PFSK-1 (cell line): ENCODE measurements around the gene TUNAR.

Source experiments
- FOXP2 ChIP-seq: optimal IDR thresholded peaks from 2 replicates; pipeline ENCODE3; 2011; ENCODE audit warnings: borderline replicate concordance, control low read depth, inconsistent platforms; ENCODE audit not compliant: insufficient read depth; ENCODE audit errors: extremely low read length, extremely low read depth
- POLR2AphosphoS5 ChIP-seq: IDR thresholded peaks from 2 replicates; pipeline ENCODE4 v1.6.1; 2012; ENCODE audit warnings: low read depth, mild to moderate bottlenecking, control low read depth, low read length, moderate library complexity
- REST ChIP-seq, 2 experiments: IDR thresholded peaks; 2 replicates each; pipeline versions ENCODE4 v1.6.1 to v1.8.0; 2011 to 2012; ENCODE audit warnings: low read depth in 2 of 2, low read length in 2 of 2, control low read depth in 1 of 2, inconsistent platforms in 1 of 2, mild to moderate bottlenecking in 1 of 2, moderate library complexity in 1 of 2; ENCODE audit not compliant: insufficient read depth in 1 of 2
- SIN3A ChIP-seq: IDR thresholded peaks from 2 replicates; pipeline ENCODE4 v1.6.1; 2012; ENCODE audit warnings: mild to moderate bottlenecking, low read length, moderate library complexity, borderline replicate concordance; ENCODE audit not compliant: insufficient read depth
- TAF1 ChIP-seq: IDR thresholded peaks from 2 replicates; pipeline ENCODE4 v1.6.1; 2012; ENCODE audit warnings: low read length, control low read depth, borderline replicate concordance; ENCODE audit not compliant: insufficient read depth

Gene TUNAR

DNA sequence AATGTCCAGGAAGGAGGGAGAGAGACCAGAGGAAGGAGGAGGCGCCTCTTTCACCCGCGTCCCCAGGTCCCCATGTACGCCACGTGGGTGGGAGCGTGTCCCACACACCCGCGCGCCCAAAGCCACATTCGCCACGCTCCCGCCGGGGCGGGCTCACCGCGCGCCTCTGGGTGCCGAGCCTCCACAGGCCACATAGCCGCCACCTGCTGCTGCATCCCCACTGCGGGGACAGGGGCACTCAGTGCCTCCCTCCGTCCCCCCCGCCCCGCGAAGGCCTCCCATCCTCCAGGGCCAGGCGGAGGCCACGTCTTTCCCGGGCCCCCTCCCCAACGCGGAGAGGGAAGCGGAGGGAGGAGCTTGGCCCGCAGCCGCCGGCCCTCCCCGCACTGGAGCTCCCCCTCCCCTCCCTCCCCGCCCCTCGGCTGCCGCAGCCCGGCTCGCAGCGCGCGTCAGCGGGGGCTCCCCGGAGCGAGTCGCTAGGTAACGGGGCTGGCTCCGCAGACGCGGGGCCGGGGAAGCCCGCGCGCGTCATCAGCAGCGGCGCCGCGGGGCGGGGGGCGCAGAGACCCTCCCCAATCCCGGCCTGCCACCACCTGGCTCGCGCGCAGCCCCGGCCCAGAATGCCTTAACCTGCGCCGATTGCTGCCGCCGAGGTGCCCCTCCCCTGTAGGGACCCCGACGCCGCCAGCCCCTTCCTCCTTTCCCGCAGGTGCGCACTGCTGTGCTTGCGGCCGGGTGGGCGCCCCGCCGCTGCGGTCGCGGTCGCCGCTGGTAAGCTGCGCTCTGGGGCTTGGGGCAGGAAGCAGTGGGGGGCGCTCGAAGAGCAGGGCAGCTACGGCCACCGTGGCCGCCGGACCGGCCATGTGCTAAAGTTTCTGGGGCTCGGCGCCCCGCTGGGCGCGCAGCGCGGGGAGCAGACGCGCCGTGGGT is 536 bp upstream of the TUNAR start:
- TF ChIP-seq FOXP2, result no peak

DNA sequence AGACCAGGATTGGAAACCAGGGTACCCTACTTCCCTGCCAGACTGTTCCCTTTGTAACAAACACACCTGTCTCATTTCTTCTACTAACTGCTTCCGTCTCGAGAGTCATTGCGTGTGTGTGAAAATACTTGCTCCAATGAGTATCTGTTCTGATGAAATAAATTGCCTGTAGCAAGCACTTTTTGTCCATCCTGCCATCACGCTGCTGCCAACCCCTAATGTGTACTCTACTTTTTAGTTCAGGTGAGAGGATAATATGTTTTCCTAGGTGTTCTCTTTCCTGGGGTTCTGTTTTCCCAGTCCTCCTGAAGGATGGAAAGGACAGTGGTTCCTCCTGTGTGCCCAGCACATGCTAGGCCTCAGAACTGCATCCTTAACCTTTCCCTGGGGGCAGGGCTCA is 1.0 kb downstream of the TUNAR start:
- TF ChIP-seq FOXP2, result no peak
- TF ChIP-seq REST (IDR thresholded peaks at IDR 0.05; ENCODE audit: insufficient read depth in 1 of 2, low read depth in 2 of 2, low read length in 2 of 2), result no peak
- no peak for TF ChIP-seq SIN3A
- no peak for TF ChIP-seq TAF1
- TF ChIP-seq POLR2AphosphoS5, result no peak

DNA sequence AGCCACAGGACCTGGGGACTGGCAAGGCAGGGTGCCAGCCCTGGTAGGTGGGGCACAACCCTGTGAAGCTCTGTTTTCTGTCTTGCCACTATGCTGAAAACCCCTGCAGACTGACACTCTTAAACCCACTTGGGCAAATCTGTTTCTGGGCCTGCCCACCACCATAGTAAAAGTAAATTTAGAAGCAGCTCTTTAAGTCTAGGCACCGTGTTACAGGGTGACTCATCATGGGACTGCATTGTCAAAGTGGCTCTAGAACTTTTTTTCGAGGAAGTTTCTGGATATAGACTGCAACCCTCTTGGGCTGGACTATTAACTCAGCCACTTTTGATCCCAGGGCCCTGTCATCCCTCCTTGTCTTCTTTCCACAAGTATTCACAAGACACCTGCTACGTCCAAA is 7.7 kb downstream of the TUNAR start:
- TF ChIP-seq FOXP2 (no peak), POLR2AphosphoS5 (no peak), SIN3A (no peak), REST (IDR thresholded peaks at IDR 0.05; ENCODE audit: insufficient read depth in 1 of 2, low read depth in 2 of 2, low read length in 2 of 2) (no peak), TAF1 (no peak)

DNA sequence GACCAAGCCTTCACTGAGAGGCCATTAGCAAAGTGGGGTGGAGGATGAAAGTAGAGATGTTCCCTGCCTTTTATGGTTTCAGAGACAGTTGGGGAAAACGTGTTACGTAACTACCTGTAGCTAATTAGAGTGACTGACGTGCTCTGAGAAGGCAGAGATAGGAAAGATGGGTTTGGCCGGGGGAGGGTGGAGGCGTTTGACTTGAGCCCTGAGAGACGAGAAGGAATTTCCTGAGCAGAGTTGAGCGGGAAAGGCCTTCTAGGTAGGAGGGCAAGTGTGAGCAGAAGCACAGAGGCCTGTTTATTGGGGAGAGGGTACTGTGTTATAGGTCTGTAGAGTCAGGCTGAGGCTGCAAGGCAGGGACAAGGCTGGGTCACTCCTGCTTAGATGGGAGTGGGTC is 8.6 kb downstream of the TUNAR start:
- no peak for TF ChIP-seq POLR2AphosphoS5

- TF ChIP-seq SIN3A, result no peak
- TF ChIP-seq POLR2AphosphoS5, result no peak
- no peak for TF ChIP-seq FOXP2
- TF ChIP-seq TAF1, result no peak
- no peak for TF ChIP-seq REST (IDR thresholded peaks at IDR 0.05; ENCODE audit: insufficient read depth in 1 of 2, low read depth in 2 of 2, low read length in 2 of 2)
These were observed 9.2 kb downstream of the TUNAR start for GRCh38 chr14:95885866-95886265.

- TF ChIP-seq POLR2AphosphoS5 (no peak), REST (IDR thresholded peaks at IDR 0.05; ENCODE audit: insufficient read depth in 1 of 2, low read depth in 2 of 2, low read length in 2 of 2) (no peak)
These were observed 9.9 kb downstream of the TUNAR start for GRCh38 chr14:95886366-95887056.
